Measurements from ENCODE around the gene GJC3.
A peak's percentile ranks its signal among the peaks of the same experiment; 100 is the strongest.
"Not testable (repeated sequence)": the region's sequence is repeated elsewhere in the genome, so short reads cannot be mapped to it uniquely, and the experiment has no call there.

Gene GJC3

GRCh38 chr7:99929730-99930053 lies 272 bp upstream of the GJC3 start:
- no peak for DNase-seq (ENCODE audit: low spot score)

- DNase-seq (ENCODE audit: low spot score): no peak
Observed at GRCh38 chr7:99928188-99928587, 1.2 kb downstream of the GJC3 start.

- DNase-seq (ENCODE audit: low spot score): no peak
Observed at GRCh38 chr7:99927536-99927935, 1.9 kb downstream of the GJC3 start.

GRCh38 chr7:99926321-99926720 lies 3.1 kb downstream of the GJC3 start:
- no peak for DNase-seq (ENCODE audit: low spot score)

- DNase-seq (ENCODE audit: low spot score): no peak
Observed at GRCh38 chr7:99923200-99923599, 6.2 kb downstream of the GJC3 start.

- DNase-seq (ENCODE audit: low spot score): no peak
Observed at GRCh38 chr7:99920149-99920548, 9.3 kb downstream of the GJC3 start.

- no peak for DNase-seq (ENCODE audit: low spot score)
Observed at GRCh38 chr7:99919814-99920112, 9.7 kb downstream of the GJC3 start.

GRCh38 chr7:99918959-99919813 lies 10.2 kb downstream of the GJC3 start, which contains the start of gene TRIM4:
Gene TRIM4 (minus strand): TSS chr7:99919530. CDS start chr7:99919401, 129 bp downstream.
- peak; percentile 96 for DNase-seq (ENCODE audit: low spot score)

GRCh38 chr7:99910976-99911375 lies 18.4 kb downstream of the GJC3 start:
- no peak for DNase-seq (ENCODE audit: low spot score)

GRCh38 chr7:99901581-99901980 lies 27.8 kb downstream of the GJC3 start:
- no peak for DNase-seq (ENCODE audit: low spot score)

- no peak for DNase-seq (ENCODE audit: low spot score)
Observed at GRCh38 chr7:99899830-99900519, 29.4 kb downstream of the GJC3 start.

- no peak for DNase-seq (ENCODE audit: low spot score)
Observed at GRCh38 chr7:99898836-99899235, 30.6 kb downstream of the GJC3 start.

- no peak for DNase-seq (ENCODE audit: low spot score)
Observed at GRCh38 chr7:99898023-99898357, 31.4 kb downstream of the GJC3 start.

GRCh38 chr7:99897322-99898022 lies 31.9 kb downstream of the GJC3 start:
- DNase-seq (ENCODE audit: low spot score): no peak

GRCh38 chr7:99894738-99895137 lies 34.7 kb downstream of the GJC3 start:
- no peak for DNase-seq (ENCODE audit: low spot score)

GRCh38 chr7:99893280-99893679 lies 36.1 kb downstream of the GJC3 start:
- DNase-seq (ENCODE audit: low spot score): no peak

GRCh38 chr7:99890348-99890747 lies 39.1 kb downstream of the GJC3 start:
- not testable (repeated sequence) for DNase-seq (ENCODE audit: low spot score)

- not testable (repeated sequence) for DNase-seq (ENCODE audit: low spot score)
Observed at GRCh38 chr7:99888366-99888765, 41.1 kb downstream of the GJC3 start.

- DNase-seq (ENCODE audit: low spot score): no peak
Observed at GRCh38 chr7:99881370-99881769, 48.0 kb downstream of the GJC3 start.

GRCh38 chr7:99876933-99877332 lies 52.5 kb downstream of the GJC3 start, which contains the start of gene OR2AE1:
Gene OR2AE1 (minus strand): TSS chr7:99877033. CDS start chr7:99877033, 0 bp downstream.
- DNase-seq (ENCODE audit: low spot score): no peak

GRCh38 chr7:99876491-99876890 lies 52.9 kb downstream of the GJC3 start:
- no peak for DNase-seq (ENCODE audit: low spot score)

All from GM03348 (cell line).